ENCODE data around the gene ZSCAN5B.

- TF ChIP-seq, protein P1, sequence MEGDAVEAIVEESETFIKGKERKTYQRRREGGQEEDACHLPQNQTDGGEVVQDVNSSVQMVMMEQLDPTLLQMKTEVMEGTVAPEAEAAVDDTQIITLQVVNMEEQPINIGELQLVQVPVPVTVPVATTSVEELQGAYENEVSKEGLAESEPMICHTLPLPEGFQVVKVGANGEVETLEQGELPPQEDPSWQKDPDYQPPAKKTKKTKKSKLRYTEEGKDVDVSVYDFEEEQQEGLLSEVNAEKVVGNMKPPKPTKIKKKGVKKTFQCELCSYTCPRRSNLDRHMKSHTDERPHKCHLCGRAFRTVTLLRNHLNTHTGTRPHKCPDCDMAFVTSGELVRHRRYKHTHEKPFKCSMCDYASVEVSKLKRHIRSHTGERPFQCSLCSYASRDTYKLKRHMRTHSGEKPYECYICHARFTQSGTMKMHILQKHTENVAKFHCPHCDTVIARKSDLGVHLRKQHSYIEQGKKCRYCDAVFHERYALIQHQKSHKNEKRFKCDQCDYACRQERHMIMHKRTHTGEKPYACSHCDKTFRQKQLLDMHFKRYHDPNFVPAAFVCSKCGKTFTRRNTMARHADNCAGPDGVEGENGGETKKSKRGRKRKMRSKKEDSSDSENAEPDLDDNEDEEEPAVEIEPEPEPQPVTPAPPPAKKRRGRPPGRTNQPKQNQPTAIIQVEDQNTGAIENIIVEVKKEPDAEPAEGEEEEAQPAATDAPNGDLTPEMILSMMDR (IDR thresholded peaks at IDR 0.05; ENCODE audit: low read length), result no peak
- no peak for TF ChIP-seq EZH2phosphoT487 (IDR thresholded peaks at IDR 0.05; ENCODE audit: low read length)
These were observed 52.8 kb downstream of the ZSCAN5B start for GRCh38 chr19:56144831-56145230.

Data from MM.1S (cell line).